ENCODE results near the gene HERC2.
"Not testable (repeated sequence)": the region's sequence is repeated elsewhere in the genome, so short reads cannot be mapped to it uniquely, and the experiment has no call there.

HERC2 gene

GRCh38 chr15:28322129-28322588, at the start of gene HERC2:
Gene HERC2 (minus strand): TSS chr15:28322179. CDS start chr15:28321433, 746 bp downstream.
- not testable (repeated sequence) for DNase-seq

- not testable (repeated sequence) for DNase-seq
These were observed 43.5 kb upstream of the HERC2 start for GRCh38 chr15:28365502-28365901.

GRCh38 chr15:28357984-28358383, 36.0 kb upstream of the HERC2 start, which contains the start of gene GOLGA6L24:
Gene GOLGA6L24 (minus strand): TSS chr15:28358084. CDS start chr15:28358023, 61 bp downstream.
- DNase-seq: not testable (repeated sequence)

- DNase-seq: not testable (repeated sequence)
These were observed 461 bp downstream of the HERC2 start for GRCh38 chr15:28321358-28322078.

GRCh38 chr15:28319725-28320124, 2.3 kb downstream of the HERC2 start:
- not testable (repeated sequence) for DNase-seq

GRCh38 chr15:28318828-28319227, 3.2 kb downstream of the HERC2 start:
- not testable (repeated sequence) for DNase-seq

GRCh38 chr15:28318122-28318521, 3.9 kb downstream of the HERC2 start:
- DNase-seq: not testable (repeated sequence)

- DNase-seq: not testable (repeated sequence)
These were observed 5.0 kb downstream of the HERC2 start for GRCh38 chr15:28316958-28317357.

GRCh38 chr15:28310454-28310853, 11.5 kb downstream of the HERC2 start:
- DNase-seq: not testable (repeated sequence)

GRCh38 chr15:28308718-28309117, 13.3 kb downstream of the HERC2 start:
- DNase-seq: not testable (repeated sequence)

GRCh38 chr15:28305700-28306099, 16.3 kb downstream of the HERC2 start:
- DNase-seq: not testable (repeated sequence)

- not testable (repeated sequence) for DNase-seq
These were observed 24.5 kb downstream of the HERC2 start for GRCh38 chr15:28297434-28297833.

GRCh38 chr15:28296814-28297213, 25.2 kb downstream of the HERC2 start:
- not testable (repeated sequence) for DNase-seq

GRCh38 chr15:28295009-28295563, 26.9 kb downstream of the HERC2 start:
- not testable (repeated sequence) for DNase-seq

- DNase-seq: not testable (repeated sequence)
These were observed 27.4 kb downstream of the HERC2 start for GRCh38 chr15:28294560-28294959.

- DNase-seq: no peak
These were observed 32.1 kb downstream of the HERC2 start for GRCh38 chr15:28289694-28290463.

- DNase-seq: not testable (repeated sequence)
These were observed 32.9 kb downstream of the HERC2 start for GRCh38 chr15:28288830-28289693.

- DNase-seq: not testable (repeated sequence)
These were observed 35.3 kb downstream of the HERC2 start for GRCh38 chr15:28286659-28287058.

- DNase-seq: no peak
These were observed 35.9 kb downstream of the HERC2 start for GRCh38 chr15:28286031-28286430.

- DNase-seq: no peak
These were observed 40.1 kb downstream of the HERC2 start for GRCh38 chr15:28281876-28282275.

- no peak for DNase-seq
These were observed 47.3 kb downstream of the HERC2 start for GRCh38 chr15:28274635-28275034.

GRCh38 chr15:28273873-28274610, 47.9 kb downstream of the HERC2 start:
- DNase-seq: no peak
